Mucosa of descending colon (tissue), 3 donors: ENCODE results near the gene SLC13A2. TPM values are rescaled to one million over a fixed set of nuclear protein-coding genes. Genes with fewer than 3 reads are reported as not detected.

Experiments
- ATAC-seq: fragments of 200-7000 bp; cut with Tn5 transposase; one replicate; pipeline ENCODE4 v1.9.1; 2020; ENCODE audit warnings: mild to moderate bottlenecking, moderate library complexity
- DNase-seq, 3 donors: peaks; one replicate each; pipeline ENCODE4 v3.0.0-alpha.2; 2020
- H3K36me3 ChIP-seq: fragments of 200-600 bp; one replicate; pipeline ENCODE4 v1.8.0; 2021; ENCODE audit warnings: low read depth, mild to moderate bottlenecking
- H3K4me1 ChIP-seq: fragments of 200-600 bp; one replicate; pipeline ENCODE4 v1.8.0; 2021; ENCODE audit warnings: low read depth, mild to moderate bottlenecking
- H3K4me3 ChIP-seq: fragments of 200-600 bp; one replicate; pipeline ENCODE4 v1.8.0; 2021; ENCODE audit warnings: mild to moderate bottlenecking
- H3K9me3 ChIP-seq: fragments of 200-600 bp; one replicate; pipeline ENCODE4 v1.8.0; 2021; ENCODE audit warnings: mild to moderate bottlenecking
- intact Hi-C, 2 donors: fragments of 100-400 bp; cut with DNase I in 1 of 2; cut with micrococcal nuclease in 1 of 2; formaldehyde crosslinking; loops; one replicate each; pipeline versions ENCODE4 v1.11.0 to v1.11.1; 2022; cut with DNase I, micrococcal nuclease
- total RNA-seq, 3 donors: library from RNA; stranded (reverse); fragmentation: NEBNext Ultra II Directional in 2 of 3; extraction: Animal tissue kit (Norgen Biotek cat#: 25700) in 2 of 3; gene quantifications; one replicate each; pipeline versions ENCODE4 v1.2.1 to v1.2.4, GENCODE V29; 2021 to 2023
- TF ChIP-seq, protein P1 (sequence below): fragments of 200-600 bp; IDR thresholded peaks from one replicate; pipeline ENCODE4 v1.8.0; 2022; ENCODE audit warnings: antibody characterized with exemption, mild to moderate bottlenecking
- donor health status: DM: no; HTN: no; CAD: no; lungs with moderate emphysema.
- donor health status: DM: no; HTN: no; CAD: no.
- donor health status: DM: no; HTN: yes; CAD: no.

Gene SLC13A2
- total RNA-seq, 3 donors from 2014 or later = 14.9 to 87.0 (median 17.1) TPM

DNA sequence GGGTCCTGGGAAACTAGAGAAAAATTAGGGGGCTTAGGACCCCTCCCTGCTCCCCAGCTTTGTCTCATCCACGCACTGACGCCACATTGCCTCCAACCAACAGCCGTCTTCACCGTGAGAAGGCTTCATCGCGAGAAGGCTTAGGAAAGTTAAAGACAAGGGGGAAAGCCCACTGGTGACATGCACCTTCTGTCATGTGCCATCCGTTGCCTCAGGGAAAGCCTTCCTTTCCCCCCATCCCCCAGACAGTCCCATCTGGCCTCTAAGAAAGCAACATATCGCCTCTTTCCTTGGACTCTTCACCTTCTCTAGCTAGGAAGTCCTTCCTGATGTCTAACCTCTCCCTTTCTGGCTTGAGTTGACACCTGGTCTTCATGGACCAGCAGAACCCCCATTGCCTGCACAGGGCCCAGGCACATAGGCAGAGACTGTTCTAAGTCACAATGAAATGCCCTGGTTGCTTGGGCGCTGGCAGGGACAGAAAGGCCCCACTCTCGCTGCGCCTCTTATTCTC is 34.8 kb downstream of the SLC13A2 start:
- Histone ChIP-seq H3K9me3 (no peaks in the 10 kb centered on the region), H3K4me1 (peaks cover 11% of the 10 kb centered on the region), H3K4me3 (no peak overlapping the region), H3K36me3 (no peaks in the 10 kb centered on the region)
- intact Hi-C loops = no loop called here
- TF ChIP-seq, protein P1, sequence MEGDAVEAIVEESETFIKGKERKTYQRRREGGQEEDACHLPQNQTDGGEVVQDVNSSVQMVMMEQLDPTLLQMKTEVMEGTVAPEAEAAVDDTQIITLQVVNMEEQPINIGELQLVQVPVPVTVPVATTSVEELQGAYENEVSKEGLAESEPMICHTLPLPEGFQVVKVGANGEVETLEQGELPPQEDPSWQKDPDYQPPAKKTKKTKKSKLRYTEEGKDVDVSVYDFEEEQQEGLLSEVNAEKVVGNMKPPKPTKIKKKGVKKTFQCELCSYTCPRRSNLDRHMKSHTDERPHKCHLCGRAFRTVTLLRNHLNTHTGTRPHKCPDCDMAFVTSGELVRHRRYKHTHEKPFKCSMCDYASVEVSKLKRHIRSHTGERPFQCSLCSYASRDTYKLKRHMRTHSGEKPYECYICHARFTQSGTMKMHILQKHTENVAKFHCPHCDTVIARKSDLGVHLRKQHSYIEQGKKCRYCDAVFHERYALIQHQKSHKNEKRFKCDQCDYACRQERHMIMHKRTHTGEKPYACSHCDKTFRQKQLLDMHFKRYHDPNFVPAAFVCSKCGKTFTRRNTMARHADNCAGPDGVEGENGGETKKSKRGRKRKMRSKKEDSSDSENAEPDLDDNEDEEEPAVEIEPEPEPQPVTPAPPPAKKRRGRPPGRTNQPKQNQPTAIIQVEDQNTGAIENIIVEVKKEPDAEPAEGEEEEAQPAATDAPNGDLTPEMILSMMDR = no peak
- ATAC-seq = no peak
- DNase-seq = no peak

DNA sequence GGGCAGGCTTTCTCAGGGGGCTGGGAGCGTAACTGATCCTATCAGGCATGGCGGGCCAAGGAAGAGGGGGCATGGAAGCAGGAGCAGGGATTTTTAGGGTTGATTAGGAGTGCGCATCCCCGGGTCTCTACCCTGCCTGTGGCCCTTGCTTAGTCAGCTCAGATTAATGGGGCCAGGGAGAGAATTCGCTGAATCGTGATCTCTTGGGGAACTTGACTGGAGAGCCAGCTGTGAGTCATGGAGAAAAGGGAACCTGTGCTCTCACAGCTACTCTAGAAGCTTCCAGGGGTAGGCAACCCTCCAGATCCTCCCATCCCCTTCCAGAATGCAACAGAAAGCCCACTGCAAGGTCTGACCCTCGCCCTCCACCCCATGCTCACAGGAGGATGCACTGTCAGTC is 36.3 kb downstream of the SLC13A2 start:
- intact Hi-C loops = no loop called here
- DNase-seq (no peak), ATAC-seq (no peak)
- TF ChIP-seq, protein P1 = no peak
- Histone ChIP-seq H3K4me1 (peaks cover 14% of the 10 kb centered on the region), H3K4me3 (no peak overlapping the region), H3K9me3 (no peaks in the 10 kb centered on the region), H3K36me3 (no peaks in the 10 kb centered on the region)

DNA sequence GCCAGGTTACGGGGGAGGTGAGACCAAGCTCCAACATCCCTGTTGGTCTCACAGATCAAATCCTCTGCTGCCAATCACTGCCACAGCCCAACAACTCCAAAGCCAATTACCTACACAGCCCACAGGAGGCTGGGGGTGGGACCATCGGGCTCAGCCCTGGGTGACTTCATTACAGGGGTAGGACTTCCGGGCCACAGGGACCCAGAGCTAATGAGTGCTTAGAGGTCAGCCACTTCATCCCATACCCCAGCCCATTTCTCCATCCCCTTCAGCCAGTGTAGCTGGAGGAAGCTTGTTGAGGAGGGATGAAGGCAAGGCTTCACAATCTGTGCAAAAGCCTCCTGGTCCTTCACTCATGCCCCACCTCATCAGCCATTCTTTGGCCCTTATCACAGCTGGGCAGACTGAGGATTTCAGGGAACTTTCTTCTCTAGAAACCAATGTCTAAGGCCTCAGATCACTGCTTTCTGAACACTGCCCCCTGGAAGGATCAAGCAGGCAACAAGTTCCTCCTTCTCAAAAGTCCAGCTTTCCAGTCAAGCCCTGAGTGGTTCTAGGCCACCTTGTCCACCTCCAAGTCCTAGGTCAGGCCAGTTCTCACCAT is 38.5 kb downstream of the SLC13A2 start:
- no peaks in the 10 kb centered on the region for H3K9me3 ChIP-seq
- peaks cover 14% of the 10 kb centered on the region for H3K4me1 ChIP-seq
- TF ChIP-seq, protein P1 = no peak
- H3K4me3 ChIP-seq = no peak overlapping the region
- H3K36me3 ChIP-seq = no peaks in the 10 kb centered on the region
- intact Hi-C loops = no loop called here
- ATAC-seq (no peak), DNase-seq (peak in 1 of 3 donors; percentile 40)

DNA sequence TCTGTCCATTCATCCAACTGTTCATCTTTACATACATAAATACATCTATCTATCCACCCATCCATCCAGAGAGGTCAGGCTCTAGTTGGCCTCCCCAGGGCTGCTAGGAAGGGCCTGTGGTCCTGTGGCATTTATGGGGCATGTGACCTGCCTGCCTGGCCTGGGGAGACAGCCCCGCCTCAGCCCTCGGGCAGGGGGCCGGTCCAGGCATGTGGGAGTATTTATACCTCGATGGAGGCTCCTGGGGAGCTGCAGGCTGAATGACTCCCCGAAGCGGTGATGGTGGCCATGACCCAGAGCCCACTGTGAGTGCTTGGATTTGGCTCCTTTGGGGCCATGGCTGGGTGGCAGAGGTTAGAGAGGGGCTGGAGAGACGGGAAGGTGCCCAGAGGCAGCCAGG is 40.0 kb downstream of the SLC13A2 start:
- Histone ChIP-seq H3K4me1 (peaks cover 4% of the 10 kb centered on the region), H3K9me3 (no peaks in the 10 kb centered on the region), H3K36me3 (no peaks in the 10 kb centered on the region), H3K4me3 (no peak overlapping the region)
- TF ChIP-seq, protein P1 = no peak
- intact Hi-C loops = no loop called here
- DNase-seq (peak in 1 of 3 donors; percentile 27), ATAC-seq (no peak)

DNA sequence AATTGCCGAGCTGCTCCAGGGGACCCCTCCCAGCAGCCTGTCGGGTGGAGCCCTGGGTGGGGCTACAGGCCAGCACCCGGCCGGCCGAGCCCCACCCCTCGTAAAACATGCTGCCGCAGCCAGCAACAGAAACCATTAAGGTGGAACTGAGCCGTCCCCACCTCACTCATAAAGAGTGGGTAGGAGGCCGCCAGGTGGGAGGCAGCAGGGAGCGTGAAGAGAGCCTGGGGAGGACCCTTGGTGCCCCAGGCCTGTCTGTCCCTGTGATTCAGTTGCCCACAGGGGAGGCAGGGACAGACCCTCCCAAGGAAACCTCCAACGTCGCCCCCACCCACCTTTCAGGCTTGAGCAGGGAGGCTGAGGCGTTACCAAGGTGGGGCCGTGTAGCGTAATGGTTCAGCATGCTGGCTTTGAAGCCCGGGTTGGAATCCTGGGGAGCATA is 41.1 kb downstream of the SLC13A2 start:
- Histone ChIP-seq H3K4me3 (no peak overlapping the region), H3K4me1 (peaks cover 3% of the 10 kb centered on the region), H3K9me3 (no peaks in the 10 kb centered on the region), H3K36me3 (no peaks in the 10 kb centered on the region)
- intact Hi-C loops = no loop called here
- peak; percentile 96 for ATAC-seq
- DNase-seq = peak; percentile 85 to 89 (median 88)
- TF ChIP-seq, protein P1 = no peak
